Body of pancreas (tissue), 4 donors: Measurements from ENCODE around the gene PAN2.

Experiments used
- POLR2A ChIP-seq, 3 donors: fragments of 450-650 bp; IDR thresholded peaks; one replicate each; pipeline ENCODE4 v1.6.1; 2016; ENCODE audit warnings: antibody characterized with exemption in 3 of 3, mild to moderate bottlenecking in 2 of 3
- TF ChIP-seq, protein P1 (sequence below), 7 experiments: fragments of 450-650 bp in 4 of 7; fragments of 200-600 bp in 3 of 7; sonication (generic) in 3 of 7; IDR thresholded peaks; one replicate each; pipeline ENCODE4 v1.5.1; 2016 to 2019; ENCODE audit warnings: antibody characterized with exemption in 7 of 7

- TF ChIP-seq, protein P1, sequence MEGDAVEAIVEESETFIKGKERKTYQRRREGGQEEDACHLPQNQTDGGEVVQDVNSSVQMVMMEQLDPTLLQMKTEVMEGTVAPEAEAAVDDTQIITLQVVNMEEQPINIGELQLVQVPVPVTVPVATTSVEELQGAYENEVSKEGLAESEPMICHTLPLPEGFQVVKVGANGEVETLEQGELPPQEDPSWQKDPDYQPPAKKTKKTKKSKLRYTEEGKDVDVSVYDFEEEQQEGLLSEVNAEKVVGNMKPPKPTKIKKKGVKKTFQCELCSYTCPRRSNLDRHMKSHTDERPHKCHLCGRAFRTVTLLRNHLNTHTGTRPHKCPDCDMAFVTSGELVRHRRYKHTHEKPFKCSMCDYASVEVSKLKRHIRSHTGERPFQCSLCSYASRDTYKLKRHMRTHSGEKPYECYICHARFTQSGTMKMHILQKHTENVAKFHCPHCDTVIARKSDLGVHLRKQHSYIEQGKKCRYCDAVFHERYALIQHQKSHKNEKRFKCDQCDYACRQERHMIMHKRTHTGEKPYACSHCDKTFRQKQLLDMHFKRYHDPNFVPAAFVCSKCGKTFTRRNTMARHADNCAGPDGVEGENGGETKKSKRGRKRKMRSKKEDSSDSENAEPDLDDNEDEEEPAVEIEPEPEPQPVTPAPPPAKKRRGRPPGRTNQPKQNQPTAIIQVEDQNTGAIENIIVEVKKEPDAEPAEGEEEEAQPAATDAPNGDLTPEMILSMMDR (IDR thresholded peaks at IDR 0.05): no peak
- TF ChIP-seq POLR2A (IDR thresholded peaks at IDR 0.05): no peak
Measured at GRCh38 chr12:56293795-56294194, 40.0 kb downstream of the PAN2 start.
